ENCODE measurements around the gene RBM23. TPM values are rescaled to one million over a fixed set of nuclear protein-coding genes. Genes with fewer than 3 reads are reported as not detected.

The RBM23 gene
- total and polyA plus RNA-seq, 2 of the 8 experiments (the other 6 are each of a cell fraction or from before 2014, with no cell fraction given), result 41.2 to 43.3 TPM

GRCh38 chr14:22890416-22890815 lies 28.5 kb downstream of the RBM23 start:
- peaks cover 0 to 7% (median 2%) of the 10 kb centered on the region in 4 experiments; a peak in 4 of 7 replicates for H3K4me1 ChIP-seq (replicated peaks in 1 of 4; ENCODE audit: control insufficient read depth in 3 of 4, insufficient read depth in 4 of 4, low read length in 3 of 4)
- no peak overlapping the region for H3K27ac ChIP-seq (ENCODE audit: low read depth, low read length)
- H2AK5ac ChIP-seq (ENCODE audit: low read depth, low read length), result no peak overlapping the region
- no peak overlapping the region for H3K9ac ChIP-seq (replicated peaks in 1 of 4; ENCODE audit: extremely low read depth in 1 of 4, low read depth in 3 of 4, low read length in 3 of 4)
- peaks cover 3% of the 10 kb centered on the region; the same call in 1 of the 2 replicates for H3K79me1 ChIP-seq (ENCODE audit: low read depth, low read length)
- no peak overlapping the region for H2BK5ac ChIP-seq (ENCODE audit: low read depth, low read length)
- H3K4me3 ChIP-seq (ENCODE audit: extremely low read depth in 1 of 4, insufficient read depth in 2 of 4, low read depth in 3 of 4, low read length in 4 of 4), result no peak overlapping the region
- no peak overlapping the region for H3K18ac ChIP-seq (ENCODE audit: extremely low read depth, low read length)
- FAIRE-seq (no peak), DNase-seq (ENCODE audit: low read depth in 1 of 2, low spot score in 2 of 2) (no peak)
- H2BK12ac ChIP-seq (ENCODE audit: low read depth, low read length), result no peak overlapping the region
- H2BK15ac ChIP-seq (ENCODE audit: low read length), result no peak overlapping the region
- no peak overlapping the region for H3K56ac ChIP-seq (replicated peaks; ENCODE audit: insufficient read length, low read depth, low read length)
- H2BK20ac ChIP-seq (ENCODE audit: low read length), result no peak overlapping the region
- H4K8ac ChIP-seq (ENCODE audit: extremely low read depth, insufficient read depth, low read length), result no peak overlapping the region
- H3K36me3 ChIP-seq (ENCODE audit: control insufficient read depth in 2 of 4, insufficient read depth in 4 of 4, low read length in 3 of 4), result no peaks in the 10 kb centered on the region
- H3K23ac ChIP-seq (ENCODE audit: insufficient read length), result no peak overlapping the region
- no peaks in the 10 kb centered on the region for H4K20me1 ChIP-seq (replicated peaks in 1 of 2; ENCODE audit: control insufficient read depth in 1 of 2, insufficient read depth in 2 of 2, low read length in 2 of 2)
- no peak overlapping the region for H3K4me2 ChIP-seq (ENCODE audit: insufficient read depth in 1 of 2, low read depth in 2 of 2, low read length in 2 of 2)
- ChIA-PET POLR2A (ENCODE audit: partially characterized antibody) (interaction anchor here (1.0 to 1.6 kb wide), 5 partner anchors 8 to 30 kb away, joined by 3 to 5 read pairs (median 3); no protein-coding TSS in a partner anchor), CTCF (ENCODE audit: partially characterized antibody) (interaction anchor here (1.0 to 14.9 kb wide), 7 partner anchors 9 to 166 kb away, joined by 3 to 158 read pairs (median 12); partner anchors contain the start of gene LRP10)
- H3K4ac ChIP-seq (replicated peaks; ENCODE audit: insufficient read length, low read depth, low read length), result no peak overlapping the region
- 80% methylated on average over 1 of the region's 1 CpG; no CpG with 5 or more reads in 1 of the 2 experiments for WGBS, 2 experiments (ENCODE audit: extremely low coverage in 1 of 2, insufficient coverage in 1 of 2, insufficient read length in 1 of 2, insufficient replicate concordance in 2 of 2, low coverage in 1 of 2, low lambda C conversion rate in 2 of 2, missing lambda C conversion rate in 1 of 2)
- H3K23me2 ChIP-seq (ENCODE audit: low read depth, low read length), result peaks cover 7% of the 10 kb centered on the region
- H3K9me3 ChIP-seq (ENCODE audit: insufficient read depth in 2 of 2, low read depth in 1 of 2, low read length in 1 of 2), result no peaks in the 10 kb centered on the region
- no peak overlapping the region for H2BK120ac ChIP-seq (replicated peaks; ENCODE audit: low read depth, low read length)
- H4K5ac ChIP-seq (ENCODE audit: insufficient read length, low read depth, low read length), result no peak overlapping the region
- H3K14ac ChIP-seq (ENCODE audit: insufficient read length), result no peak overlapping the region
- peaks cover 0 to 10% (median 9%) of the 10 kb centered on the region in 4 experiments; a peak in 6 of 7 replicates for H3K27me3 ChIP-seq (replicated peaks in 1 of 4; ENCODE audit: control insufficient read depth in 3 of 4, extremely low read depth in 1 of 4, insufficient read depth in 3 of 4, low read length in 3 of 4)
- no peak overlapping the region for H4K91ac ChIP-seq (replicated peaks; ENCODE audit: insufficient read length, low read length)
- no peak overlapping the region for H2AFZ ChIP-seq (ENCODE audit: low read length)
- no peaks in the 10 kb centered on the region for H3K79me2 ChIP-seq (ENCODE audit: control insufficient read depth in 1 of 2, insufficient read depth in 2 of 2, low read length in 2 of 2)
- TF ChIP-seq TAF1 (IDR thresholded peaks at IDR 0.05; ENCODE audit: low read depth, low read length), result no peak
